KG1 (cell line): ENCODE measurements around the gene LTBP1.
"Not testable (repeated sequence)": the region's sequence is repeated elsewhere in the genome, so short reads cannot be mapped to it uniquely, and the experiment has no call there.

Experiments used
- DNase-seq: peaks from one replicate; lab custom pipeline; 2025; lab: John Stamatoyannopoulos, UW

The LTBP1 gene

DNA sequence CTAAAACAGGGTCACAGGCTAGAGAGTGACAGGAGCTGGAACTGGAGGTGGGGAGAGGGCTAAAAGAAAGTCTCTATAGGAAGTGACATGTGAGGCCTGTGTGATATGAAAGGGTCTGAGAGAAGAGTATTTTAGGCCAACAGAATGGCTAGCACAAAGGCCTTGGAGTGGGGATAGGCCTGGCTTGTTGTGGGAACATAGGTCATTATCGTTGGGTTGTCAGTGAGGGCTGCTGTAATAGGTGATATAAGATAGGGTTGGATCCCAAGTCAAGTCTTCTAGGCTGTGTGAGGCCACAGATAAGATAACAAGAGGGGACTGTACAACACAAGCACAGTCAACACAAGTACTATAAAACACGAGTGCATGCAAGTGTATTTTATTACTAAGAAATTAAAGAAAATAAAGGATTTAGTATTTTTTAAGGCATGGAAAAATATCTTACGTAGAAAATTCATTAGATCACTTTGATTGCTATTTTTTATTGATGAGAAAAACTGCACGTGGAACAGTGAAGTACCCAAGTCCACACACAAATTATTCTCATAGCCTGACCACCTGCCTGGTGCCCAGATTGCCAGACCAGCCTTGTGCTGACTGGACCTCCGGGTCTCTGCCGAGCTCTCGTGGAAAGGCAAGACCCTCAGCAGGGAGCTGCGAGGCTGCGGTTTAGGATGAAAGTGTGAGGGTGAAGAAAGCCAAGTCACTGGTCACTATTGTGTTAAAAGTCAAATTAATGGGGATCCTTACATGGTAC lies 14.1 kb downstream of the LTBP1 start:
- DNase-seq = no peak

DNA sequence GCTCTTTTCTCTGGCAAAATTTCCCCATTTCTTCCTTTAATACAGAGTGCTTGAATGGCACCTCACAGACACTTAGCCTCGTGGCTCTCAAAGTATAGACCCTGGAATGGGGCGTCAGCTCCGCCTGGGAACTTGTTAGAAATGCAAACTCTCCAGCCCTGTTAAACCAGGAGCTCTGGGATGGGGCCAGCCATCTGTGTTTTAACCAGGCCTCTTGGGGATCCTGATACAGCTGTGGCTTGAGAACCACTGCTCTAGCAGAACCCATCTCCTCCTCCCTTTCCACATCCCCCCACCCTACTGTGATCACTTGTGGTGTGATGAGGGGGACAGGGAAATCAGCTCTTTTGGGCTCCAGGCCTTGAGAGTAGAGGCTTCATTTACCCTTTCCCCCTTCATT lies 15.9 kb downstream of the LTBP1 start:
- no peak for DNase-seq

DNA sequence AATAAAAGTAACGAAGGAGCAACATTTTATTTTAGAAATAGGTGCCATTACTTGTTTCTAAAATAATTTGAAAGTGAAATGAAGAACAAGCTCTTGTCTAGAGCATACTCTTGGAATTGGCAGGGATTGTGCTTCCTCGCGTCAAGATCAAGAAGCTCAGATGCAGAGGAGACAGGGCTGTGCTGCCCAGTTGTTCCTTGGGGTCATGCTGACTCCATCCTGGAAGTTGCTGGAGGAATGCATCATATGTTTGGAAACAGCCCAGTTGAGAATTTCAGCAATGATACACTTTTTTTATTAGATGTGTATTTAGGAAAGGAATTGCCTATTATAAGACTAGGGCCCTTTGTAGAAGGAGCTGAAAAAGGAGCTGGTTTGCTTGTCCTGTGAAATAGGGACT lies 17.2 kb downstream of the LTBP1 start:
- no peak for DNase-seq

DNA sequence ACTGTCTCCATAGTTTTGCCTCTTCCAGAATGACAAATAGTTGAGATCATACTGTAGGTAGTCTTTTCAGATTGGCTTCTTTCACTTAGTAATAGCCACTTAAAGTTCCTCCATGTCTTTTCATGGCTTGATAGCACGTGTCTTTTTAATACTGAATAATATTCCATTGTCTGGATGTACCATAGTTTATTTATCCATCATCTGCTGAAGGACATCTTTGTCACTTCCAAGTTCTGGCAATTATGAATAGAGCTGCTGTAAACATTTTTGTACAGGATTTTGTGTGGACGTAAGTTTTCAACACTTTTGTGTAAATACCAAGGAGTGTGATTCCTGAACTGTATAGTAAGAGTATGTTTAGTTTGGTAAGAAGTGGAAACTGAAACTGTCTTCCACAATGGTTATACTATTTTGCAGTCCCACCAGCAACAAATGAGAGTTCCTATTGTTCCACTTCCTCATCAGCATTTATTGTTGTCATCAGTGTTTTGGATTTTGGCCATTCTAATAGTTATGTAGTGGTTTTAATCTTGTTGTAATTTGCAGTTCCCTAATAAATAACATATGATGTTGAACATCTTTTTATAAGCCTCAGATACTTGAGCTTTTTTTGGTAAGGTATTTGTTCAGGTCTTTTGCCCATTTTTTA lies 18.9 kb downstream of the LTBP1 start:
- no peak for DNase-seq

DNA sequence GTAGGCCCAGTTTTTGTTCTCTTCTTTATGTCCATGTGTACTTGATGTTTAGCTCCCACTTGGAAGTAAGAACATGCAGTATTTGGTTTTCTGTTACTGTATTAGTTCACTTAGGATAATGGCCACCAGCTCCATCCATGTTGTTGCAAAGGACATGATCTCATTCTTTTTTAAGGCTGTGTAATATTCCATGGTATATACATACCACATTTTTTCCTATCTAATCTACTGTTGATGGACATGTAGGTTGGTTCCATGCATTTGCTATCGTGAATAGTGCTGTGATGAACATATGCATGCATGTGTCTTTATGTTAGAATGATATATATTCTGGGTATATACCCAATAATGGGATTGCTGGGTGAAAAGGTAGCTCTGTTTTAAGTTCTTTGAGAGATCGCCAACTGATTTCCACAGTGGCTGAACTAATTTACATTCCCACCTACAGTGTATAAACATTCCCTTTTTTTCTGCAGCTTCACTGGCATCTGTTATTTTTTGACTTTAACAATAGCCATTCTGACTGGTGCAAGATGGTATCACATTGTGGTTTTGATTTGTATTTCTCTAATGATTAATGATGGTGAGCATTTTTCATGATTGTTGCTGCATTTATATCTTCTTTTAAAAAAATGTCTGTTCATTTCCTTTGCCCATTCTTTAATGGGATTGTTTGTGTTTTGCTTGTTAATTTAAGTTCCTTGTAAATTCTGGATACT lies 22.9 kb downstream of the LTBP1 start:
- no peak for DNase-seq

DNA sequence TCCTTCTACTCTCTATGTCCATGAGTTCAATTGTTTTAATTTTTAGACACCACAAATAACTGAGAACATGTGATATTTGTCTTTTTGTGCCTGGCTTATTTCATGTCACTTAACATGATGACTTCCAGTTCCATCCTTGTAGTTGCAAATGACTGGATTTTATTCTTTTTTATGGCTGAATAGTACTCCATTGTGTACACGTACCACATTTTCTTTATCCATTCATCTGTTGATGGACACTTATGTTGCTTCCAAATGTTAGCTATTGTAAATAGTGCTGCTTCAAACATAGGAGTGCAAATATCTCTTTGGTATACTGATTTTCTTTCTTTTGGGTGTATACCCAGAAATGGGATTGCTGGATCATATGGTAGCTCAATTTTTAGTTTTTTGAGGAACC lies 27.0 kb downstream of the LTBP1 start:
- DNase-seq = not testable (repeated sequence)

DNA sequence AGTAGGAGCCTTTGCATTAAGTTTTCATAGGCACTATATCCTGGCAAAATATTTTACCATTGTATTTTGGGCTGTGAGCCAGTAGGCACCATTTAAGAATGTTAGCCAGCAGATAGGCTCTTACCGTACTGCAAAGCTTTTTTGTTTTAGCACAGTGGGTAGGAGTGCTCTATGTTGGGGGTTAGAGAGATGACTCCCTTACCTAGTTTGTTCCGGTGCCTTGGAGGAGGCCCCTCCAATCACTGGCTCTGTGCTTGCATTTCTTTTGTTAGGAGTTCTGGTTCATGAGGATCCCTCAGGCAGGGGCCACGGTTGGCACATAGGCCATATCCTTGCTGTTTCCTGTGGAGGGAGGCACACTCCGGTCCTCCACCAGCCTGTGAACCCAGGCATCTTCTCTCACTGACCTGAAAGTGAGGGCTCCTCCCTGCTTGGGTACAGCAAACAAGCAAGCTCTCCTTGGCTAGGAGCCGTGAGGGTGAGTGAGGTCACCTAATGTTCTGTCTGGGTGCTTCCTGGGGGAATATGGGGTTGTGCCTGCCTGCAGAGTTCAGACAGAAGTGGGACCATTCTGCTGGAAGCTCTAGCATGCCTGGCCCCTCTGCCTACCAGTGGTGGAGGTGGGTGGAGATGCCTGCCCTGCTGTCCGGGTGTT lies 29.8 kb downstream of the LTBP1 start:
- DNase-seq = no peak

DNA sequence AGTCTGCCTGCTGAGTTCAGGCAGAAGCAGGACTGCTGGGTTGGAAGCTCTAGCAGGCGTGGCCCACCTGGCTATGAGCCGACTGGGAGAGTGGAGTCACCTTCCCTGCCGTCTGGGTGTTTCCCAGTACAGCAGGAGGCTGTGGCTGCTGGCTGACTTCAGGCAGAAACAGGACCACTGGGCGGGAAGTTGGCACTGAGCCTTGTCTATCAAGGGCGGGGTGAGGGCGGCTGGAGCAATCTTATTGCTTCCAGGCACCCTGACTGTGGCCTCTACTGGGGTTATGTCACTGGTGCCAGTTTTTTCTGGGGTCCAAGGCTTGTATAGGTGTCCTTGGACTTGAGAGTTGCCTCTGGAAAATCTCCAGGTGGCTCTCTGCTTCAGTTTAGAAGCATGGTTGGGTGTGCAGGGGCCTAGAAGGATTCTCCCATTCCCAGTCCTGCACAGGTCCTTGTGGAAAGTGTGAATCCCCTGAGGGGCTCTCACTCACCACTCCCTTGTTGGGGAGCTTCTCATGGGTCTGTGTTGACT lies 30.5 kb downstream of the LTBP1 start:
- DNase-seq = no peak

DNA sequence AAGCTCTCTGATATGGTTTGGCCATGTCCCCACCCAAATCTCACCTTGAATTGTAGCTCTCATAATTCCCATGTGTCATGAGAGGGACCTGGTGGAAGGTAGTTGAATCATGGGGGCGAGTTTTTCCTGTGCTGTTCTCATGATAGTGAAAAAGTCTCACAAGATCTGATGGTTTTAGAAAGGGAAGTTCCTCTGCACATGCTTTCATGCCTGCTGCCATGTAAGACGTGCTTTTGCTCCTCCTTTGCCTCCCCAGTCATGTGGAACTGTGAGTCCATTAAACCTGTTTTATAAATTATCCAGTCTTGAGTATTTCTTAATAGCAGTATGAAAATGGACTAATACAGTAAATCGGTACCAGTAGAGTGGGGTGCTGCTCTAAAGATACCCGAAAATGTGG lies 34.9 kb downstream of the LTBP1 start:
- no peak for DNase-seq

DNA sequence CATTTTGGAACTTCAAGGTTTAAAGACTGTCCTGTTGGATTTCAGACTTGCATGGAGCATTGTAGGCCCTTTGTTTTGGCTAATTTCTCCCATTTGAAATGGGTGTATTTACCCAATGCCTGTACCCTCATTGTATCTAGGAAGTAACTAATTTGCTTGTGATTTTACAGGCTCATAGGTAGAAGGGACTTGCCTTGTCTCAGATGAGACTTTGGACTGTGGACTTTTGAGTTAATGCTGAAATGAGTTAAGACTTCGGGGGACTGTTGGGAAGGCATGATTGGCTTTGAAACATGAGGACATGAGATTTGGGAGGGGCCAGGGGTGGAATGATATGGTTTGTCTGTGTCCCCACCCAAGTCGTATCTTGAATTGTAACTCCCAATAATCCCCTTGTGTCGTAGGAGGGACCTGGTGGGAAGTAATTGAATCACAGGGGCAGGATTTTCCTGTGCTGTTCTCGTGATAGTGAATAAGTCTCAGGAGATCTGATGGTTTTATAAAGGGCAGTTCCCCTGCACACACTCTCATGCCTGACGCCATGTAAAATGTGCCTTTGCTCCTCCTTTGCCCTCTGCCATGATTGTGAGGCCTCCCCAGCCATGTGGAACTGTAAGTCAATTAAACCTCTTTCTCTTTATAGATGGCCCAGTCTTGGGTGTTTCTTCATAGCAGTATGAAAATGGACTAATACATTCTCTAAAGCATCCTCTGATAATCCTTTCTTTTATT lies 36.6 kb downstream of the LTBP1 start:
- DNase-seq = not testable (repeated sequence)

DNA sequence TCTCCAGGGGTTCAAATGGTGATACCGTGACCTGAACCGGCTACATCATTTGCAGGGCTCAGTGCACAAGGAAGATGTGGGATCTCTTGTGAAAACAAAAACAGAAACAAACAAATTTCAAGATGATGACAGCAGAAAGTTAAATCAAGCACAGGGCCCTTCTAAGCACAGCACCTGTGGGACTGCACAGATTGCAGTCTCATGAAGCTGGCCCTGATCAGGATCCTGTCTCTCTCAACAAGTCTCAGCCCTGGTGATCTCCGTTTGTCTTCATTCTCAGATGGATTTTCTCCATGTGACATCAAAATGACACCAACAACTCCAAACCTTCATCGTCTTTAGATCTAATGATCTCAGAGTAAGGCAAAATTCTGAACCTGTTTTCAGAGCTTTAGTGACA lies 39.7 kb downstream of the LTBP1 start:
- DNase-seq = no peak

DNA sequence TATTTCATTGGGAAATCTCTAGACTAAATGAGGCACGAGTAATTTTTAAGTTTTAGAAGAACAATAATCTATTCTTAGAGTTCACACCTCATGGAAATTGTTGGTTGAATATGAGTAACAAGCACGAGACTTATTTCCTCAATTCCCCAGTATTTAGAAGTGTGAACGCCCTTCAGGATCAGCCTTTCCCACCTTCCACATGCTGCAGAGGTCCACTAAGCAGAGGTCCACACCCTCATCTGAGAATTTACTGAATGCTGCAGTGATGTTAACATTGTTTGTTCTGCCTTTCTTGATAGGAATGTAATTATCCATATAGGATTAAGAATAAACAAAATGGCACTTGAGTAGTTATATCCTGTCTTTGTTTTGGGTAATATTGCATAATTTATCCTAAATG lies 41.8 kb downstream of the LTBP1 start:
- DNase-seq = no peak

DNA sequence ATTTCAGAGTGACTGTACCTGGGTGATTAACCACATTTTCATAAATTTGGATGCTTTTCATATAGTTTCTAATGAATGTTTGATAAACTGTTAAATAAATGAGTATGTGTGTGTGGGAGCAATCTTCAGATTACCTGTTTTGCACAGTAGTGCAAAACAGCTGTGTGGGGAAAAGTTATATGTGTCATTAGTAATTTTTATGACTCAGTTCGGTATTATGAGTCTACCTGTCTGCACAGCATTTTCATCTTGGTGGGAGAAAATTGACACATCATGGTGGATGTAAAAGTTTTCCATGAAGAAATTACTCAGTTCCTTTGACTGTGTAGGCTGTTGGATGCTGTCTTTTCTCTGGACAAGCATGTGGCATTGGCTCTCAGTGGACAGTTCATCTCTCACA lies 43.8 kb downstream of the LTBP1 start:
- DNase-seq = no peak

DNA sequence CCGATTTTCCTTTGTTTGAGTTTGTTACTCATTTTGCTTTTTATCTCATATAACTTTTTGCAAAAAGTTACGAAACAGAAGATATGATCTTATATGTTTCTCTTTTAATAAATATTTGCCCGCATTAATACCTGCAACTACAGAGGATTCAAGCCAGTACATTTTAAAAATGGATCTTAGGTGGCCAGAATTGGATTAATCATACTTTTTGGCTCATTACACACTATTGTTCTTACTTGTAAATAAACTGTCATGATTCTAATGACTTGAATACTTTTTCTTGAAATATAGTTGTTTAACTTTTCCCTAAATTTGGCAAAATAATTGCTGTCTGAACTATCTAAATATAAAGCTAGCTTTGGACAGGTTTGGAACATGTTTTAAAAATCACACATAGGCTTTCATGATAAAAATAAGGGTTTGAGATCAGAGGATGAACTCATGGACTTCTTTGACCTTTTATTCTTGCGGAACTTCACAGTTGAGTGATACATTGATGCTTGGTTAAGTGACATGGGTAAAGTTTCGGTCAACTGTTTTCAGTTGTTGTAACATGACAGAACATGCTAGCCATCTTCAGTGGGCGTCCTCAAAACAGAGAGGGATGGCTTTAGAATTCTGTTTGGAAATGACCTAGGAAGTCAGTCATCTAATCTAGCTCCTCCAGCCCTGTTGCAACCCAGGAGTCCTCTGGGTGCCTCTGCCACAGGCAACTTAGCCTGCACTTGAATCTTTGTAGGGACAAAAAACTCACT lies 44.5 kb downstream of the LTBP1 start:
- no peak for DNase-seq

DNA sequence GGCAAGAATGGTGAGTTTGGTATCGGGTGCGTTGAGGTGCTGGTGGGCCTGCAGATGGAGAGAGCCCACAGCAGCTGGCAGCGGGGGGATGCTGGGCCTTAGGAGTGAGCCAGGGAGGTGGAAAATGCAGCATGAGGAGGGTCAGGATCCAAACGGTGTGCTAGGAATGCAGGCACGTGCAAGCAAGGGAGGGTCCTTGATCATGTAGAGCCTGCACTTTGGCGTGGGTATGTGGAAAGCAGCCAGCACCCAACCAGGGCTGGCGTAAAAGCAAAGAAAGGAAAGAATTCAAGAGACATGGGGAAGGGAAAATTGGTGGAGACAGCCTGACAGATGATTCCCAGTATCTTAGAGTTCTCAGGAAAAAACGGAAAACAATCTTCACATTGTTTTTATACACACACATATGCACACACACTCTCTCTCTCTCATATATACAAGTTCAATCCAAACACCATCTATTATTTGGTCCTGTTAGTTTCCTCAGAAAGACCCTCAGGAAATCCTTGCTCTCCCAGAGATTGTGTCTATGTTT lies 46.3 kb downstream of the LTBP1 start:
- no peak for DNase-seq

DNA sequence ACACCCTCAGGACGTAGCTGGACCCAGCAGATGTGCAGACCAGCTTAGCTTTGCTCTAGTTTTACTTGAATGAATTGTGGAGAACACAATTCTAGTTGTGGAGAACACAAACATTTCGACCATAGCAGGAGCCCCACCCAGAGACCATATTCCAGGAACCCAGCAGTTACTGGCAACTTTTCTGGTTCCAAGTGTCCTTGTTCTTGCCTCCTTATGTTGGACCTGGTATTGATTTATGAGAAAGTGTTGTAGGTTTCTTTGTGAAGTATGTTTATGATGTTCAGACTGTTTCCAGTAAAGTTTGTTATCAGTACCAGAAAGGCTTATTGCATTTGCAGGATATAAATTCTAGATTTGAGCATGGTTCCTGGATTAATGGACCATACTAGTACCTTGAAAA lies 51.0 kb downstream of the LTBP1 start:
- no peak for DNase-seq

DNA sequence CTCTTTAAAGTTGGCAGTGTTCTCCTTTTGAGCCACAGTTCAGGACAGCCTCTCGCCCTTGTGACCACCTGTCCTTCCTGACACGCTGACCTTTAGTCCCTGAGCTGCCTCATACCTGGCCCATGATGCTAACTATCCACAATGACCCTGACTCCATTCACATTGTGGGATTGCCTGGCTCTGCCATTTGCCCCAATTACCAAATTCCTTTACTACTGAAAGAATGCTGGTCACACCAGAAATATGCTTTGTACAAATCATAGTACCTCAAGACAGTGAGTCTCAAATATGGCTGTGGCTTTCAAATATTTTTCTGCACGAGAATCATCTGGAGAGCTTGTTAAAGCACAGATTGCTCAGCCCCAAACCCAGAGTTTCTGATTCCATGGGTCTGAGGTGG lies 54.2 kb downstream of the LTBP1 start:
- no peak for DNase-seq

DNA sequence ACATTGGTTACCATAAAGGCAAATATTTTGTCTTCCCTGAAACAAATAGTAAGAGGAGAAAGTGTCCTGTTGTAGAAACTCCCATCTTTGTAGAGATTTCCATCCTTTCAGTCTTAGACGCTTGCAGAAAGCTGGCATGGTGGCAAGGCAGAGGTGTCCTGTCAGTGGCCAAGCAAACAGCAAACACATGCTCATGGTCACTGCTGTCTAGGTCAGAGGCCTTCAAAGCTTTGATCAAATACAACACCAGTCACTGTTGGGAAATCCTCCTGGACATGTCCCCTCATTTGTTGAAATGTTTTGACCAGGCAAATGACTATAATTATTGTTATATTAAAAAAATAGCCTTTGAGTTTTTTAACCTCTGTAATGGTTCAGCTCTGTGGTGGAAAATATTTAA lies 55.1 kb downstream of the LTBP1 start:
- DNase-seq = no peak

DNA sequence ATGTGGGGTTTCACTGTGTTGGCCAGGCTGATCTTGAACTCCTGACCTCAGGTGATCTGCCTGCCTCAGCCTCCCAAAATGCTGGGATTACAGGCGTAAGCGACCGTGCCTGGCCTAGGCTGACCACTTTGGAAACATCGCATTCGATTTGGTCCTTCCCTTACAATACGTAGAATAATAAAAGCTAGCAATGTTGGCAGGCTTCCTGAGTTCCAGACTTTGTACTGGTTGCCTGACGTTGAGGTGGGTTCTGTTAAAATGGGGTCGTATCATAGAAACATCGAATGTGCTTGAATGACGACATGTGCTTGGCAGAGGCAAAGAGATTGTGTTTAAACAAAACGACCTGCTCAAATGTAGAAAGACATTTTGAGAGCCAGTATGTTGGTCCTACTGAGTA lies 56.1 kb downstream of the LTBP1 start:
- no peak for DNase-seq

DNA sequence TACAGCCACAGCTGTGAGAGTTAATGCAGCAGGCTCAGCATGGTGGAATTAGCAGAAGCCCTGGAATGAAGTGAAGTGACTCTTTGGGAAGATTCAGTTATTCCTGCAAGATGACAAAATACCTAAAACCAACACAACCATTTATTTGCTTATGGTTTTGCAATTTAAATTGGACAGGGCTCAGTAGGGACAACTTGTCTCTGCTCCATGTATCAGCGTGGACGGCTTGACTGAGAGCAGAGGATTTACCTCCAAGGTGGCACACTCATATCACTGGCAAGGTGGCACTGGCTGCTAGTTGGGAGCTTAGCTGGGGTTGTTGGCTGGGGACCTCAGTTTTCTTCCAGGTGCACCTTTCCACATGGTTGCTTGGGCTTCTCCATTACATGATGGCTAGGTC lies 58.3 kb downstream of the LTBP1 start:
- no peak for DNase-seq

DNA sequence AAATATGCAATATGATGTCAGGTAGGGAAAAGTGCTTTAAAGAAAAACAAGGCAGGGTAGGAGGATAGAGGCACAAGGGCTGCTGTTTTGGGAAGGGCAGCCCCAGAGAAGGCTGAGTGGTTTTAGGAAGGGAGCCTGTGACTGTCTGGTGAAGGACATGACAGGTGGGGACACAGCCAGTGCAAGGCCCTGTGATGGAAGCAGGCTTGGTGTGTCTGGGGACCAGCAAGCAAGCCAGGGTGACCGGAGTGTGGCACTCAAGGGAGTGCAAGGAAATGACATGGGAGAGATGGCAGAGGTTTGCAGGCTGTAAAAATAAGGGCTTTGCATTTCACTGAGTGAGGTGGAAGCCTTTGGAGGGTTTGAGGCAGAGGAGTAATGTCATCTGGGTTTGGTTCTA lies 62.0 kb downstream of the LTBP1 start:
- no peak for DNase-seq
